HEK293T (cell line): ENCODE results near the gene NOXO1.

ENCODE experiments used
- BHLHE40 ChIP-seq: fragments of 450-650 bp; IDR thresholded peaks from 2 replicates; pipeline ENCODE4 v1.6.1; 2016; ENCODE audit warnings: mild to moderate bottlenecking, moderate library complexity, borderline replicate concordance
- FOXA1 ChIP-seq: fragments of 450-650 bp; IDR thresholded peaks from 2 replicates; pipeline ENCODE4 v1.6.1; 2016; ENCODE audit warnings: mild to moderate bottlenecking
- FOXK2 ChIP-seq: fragments of 450-650 bp; IDR thresholded peaks from 2 replicates; pipeline ENCODE4 v1.6.1; 2016; ENCODE audit warnings: mild to moderate bottlenecking
- FOXM1 ChIP-seq: fragments of 450-650 bp; IDR thresholded peaks from 2 replicates; pipeline ENCODE4 v1.6.1; 2017; ENCODE audit warnings: mild to moderate bottlenecking, borderline replicate concordance
- HDGF ChIP-seq: fragments of 450-650 bp; IDR thresholded peaks from 2 replicates; pipeline ENCODE4 v1.6.1; 2017; ENCODE audit warnings: antibody characterized with exemption, borderline replicate concordance
- NFRKB ChIP-seq: fragments of 450-650 bp; IDR thresholded peaks from 2 replicates; pipeline ENCODE4 v1.6.1; 2016; ENCODE audit warnings: mild to moderate bottlenecking, moderate library complexity
- SP1 ChIP-seq: fragments of 450-650 bp; IDR thresholded peaks from 2 replicates; pipeline ENCODE4 v1.6.1; 2017
- SUZ12 ChIP-seq: fragments of 450-650 bp; IDR thresholded peaks from 2 replicates; pipeline ENCODE4 v1.6.1; 2016; ENCODE audit warnings: mild to moderate bottlenecking
- TF ChIP-seq, protein P1 (sequence below): fragments of 450-650 bp; IDR thresholded peaks from 2 replicates; pipeline ENCODE4 v1.6.1; 2016

DNA sequence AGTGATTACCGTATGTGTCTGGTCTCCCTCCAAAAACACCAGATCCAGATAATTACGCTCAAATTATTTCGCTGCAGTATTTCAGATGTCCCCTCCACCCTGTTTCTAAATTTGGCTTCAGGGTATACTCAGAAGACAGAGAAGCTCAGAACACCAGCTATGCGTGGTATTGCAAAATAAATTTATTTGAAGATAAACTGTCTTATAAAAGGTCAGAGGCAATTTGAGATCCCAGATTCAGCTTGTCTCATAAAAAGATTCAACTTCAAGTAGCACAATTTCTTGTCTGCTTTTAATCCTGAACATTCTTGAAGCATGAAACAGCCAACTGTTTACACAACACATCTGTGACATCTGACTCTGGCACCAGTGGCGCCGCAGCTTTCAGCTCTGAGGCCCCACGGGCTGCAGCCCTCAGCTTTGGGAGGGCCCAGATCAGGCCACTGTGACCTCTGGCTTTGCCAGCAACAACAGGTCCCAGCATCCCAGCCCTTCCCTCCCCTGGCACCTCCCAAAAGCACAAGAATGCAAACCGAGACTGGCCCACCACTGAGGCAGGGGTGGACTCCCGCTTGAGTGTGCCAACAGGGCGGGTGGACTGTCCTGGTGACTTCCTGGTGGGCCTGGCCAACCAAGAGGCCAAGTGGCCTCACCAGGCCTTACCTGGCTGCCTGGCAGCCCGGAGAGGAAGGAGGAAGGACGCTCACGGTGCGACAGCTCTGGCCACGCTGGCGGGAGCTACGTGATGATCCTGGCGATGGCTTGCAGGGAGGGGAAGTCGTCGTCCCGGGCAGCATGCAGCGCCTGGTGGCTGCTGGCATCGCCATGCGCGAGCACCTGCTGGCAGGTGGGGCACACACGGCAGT is 16.5 kb upstream of the NOXO1 start:
- TF ChIP-seq BHLHE40 (no peak), FOXM1 (no peak), FOXA1 (no peak), FOXK2 (no peak), SP1 (no peak), SUZ12 (no peak), HDGF (no peak), NFRKB (no peak)
- TF ChIP-seq, protein P1, sequence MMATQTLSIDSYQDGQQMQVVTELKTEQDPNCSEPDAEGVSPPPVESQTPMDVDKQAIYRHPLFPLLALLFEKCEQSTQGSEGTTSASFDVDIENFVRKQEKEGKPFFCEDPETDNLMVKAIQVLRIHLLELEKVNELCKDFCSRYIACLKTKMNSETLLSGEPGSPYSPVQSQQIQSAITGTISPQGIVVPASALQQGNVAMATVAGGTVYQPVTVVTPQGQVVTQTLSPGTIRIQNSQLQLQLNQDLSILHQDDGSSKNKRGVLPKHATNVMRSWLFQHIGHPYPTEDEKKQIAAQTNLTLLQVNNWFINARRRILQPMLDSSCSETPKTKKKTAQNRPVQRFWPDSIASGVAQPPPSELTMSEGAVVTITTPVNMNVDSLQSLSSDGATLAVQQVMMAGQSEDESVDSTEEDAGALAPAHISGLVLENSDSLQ = no peak
